Nephron (organoid): ENCODE measurements around the gene TEX53.

ENCODE experiments used
- H3K27ac Mint-ChIP-seq, 3 experiments: 2 replicates each; pipeline ENCODE4 v1.8.0; 2020; ENCODE audit warnings: mixed read lengths in 3 of 3, mild to moderate bottlenecking in 2 of 3, moderate library complexity in 1 of 3
- H3K27me3 Mint-ChIP-seq: 2 replicates; pipeline ENCODE4 v1.8.0; 2021; ENCODE audit warnings: low read depth, mild to moderate bottlenecking, moderate library complexity, mixed read lengths
- H3K36me3 Mint-ChIP-seq: 2 replicates; pipeline ENCODE4 v1.8.0; 2020; ENCODE audit warnings: low read depth, mixed read lengths
- H3K4me1 Mint-ChIP-seq: 2 replicates; pipeline ENCODE4 v1.8.0; 2020; ENCODE audit warnings: mixed read lengths
- H3K4me3 Mint-ChIP-seq, 3 experiments: 2 replicates each; pipeline ENCODE4 v1.8.0; 2020; ENCODE audit warnings: mild to moderate bottlenecking in 3 of 3, mixed read lengths in 3 of 3, moderate library complexity in 2 of 3
- H3K9me3 Mint-ChIP-seq: 2 replicates; pipeline ENCODE4 v1.8.0; 2020; ENCODE audit warnings: mixed read lengths
- TF ChIP-seq, protein P1 (sequence below), 3 experiments: fragments of 200-600 bp; sonication (generic); IDR thresholded peaks; one replicate each; pipeline ENCODE4 v1.5.0; 2021; ENCODE audit warnings: antibody characterized with exemption in 3 of 3; ENCODE audit not compliant: unreplicated experiment in 3 of 3

Gene TEX53

DNA sequence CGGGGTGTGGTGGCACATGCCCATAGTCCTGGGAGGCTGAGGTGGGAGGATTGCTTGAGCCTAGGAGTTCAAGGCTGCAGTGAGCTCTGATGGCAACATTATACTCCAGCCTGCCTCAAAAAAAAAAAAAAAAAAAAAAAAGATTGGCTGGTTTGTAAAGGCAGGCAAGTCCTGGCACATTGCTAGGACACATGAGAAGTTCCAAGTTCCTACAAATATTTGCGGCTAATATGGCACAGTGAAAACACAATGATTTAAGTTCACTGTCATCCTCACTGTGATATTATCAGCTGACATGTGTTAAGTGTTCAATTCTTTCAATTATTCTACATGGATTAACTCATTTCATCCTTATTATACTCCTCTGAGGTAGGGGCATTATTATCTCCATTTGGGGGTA, 26.4 kb downstream of the TEX53 start:
- TF ChIP-seq, protein P1, sequence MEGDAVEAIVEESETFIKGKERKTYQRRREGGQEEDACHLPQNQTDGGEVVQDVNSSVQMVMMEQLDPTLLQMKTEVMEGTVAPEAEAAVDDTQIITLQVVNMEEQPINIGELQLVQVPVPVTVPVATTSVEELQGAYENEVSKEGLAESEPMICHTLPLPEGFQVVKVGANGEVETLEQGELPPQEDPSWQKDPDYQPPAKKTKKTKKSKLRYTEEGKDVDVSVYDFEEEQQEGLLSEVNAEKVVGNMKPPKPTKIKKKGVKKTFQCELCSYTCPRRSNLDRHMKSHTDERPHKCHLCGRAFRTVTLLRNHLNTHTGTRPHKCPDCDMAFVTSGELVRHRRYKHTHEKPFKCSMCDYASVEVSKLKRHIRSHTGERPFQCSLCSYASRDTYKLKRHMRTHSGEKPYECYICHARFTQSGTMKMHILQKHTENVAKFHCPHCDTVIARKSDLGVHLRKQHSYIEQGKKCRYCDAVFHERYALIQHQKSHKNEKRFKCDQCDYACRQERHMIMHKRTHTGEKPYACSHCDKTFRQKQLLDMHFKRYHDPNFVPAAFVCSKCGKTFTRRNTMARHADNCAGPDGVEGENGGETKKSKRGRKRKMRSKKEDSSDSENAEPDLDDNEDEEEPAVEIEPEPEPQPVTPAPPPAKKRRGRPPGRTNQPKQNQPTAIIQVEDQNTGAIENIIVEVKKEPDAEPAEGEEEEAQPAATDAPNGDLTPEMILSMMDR (IDR thresholded peaks at IDR 0.05; ENCODE audit: unreplicated experiment in 3 of 3), result no peak
- H3K4me3 Mint-ChIP-seq, result no peak overlapping the region
- no peaks in the 10 kb centered on the region for H3K4me1 Mint-ChIP-seq
- H3K36me3 Mint-ChIP-seq, result peaks cover 27% of the 10 kb centered on the region
- no peaks in the 10 kb centered on the region for H3K9me3 Mint-ChIP-seq
- H3K27me3 Mint-ChIP-seq, result no peaks in the 10 kb centered on the region
- no peak overlapping the region for H3K27ac Mint-ChIP-seq

GRCh38 chr9:114629563-114630090, 28.0 kb downstream of the TEX53 start:
- Mint-ChIP-seq H3K9me3 (no peaks in the 10 kb centered on the region), H3K36me3 (peaks cover 23% of the 10 kb centered on the region), H3K4me3 (no peak overlapping the region), H3K27me3 (no peaks in the 10 kb centered on the region), H3K27ac (no peak overlapping the region), H3K4me1 (no peaks in the 10 kb centered on the region)
- TF ChIP-seq, protein P1 (IDR thresholded peaks at IDR 0.05; ENCODE audit: unreplicated experiment in 3 of 3), result no peak

DNA sequence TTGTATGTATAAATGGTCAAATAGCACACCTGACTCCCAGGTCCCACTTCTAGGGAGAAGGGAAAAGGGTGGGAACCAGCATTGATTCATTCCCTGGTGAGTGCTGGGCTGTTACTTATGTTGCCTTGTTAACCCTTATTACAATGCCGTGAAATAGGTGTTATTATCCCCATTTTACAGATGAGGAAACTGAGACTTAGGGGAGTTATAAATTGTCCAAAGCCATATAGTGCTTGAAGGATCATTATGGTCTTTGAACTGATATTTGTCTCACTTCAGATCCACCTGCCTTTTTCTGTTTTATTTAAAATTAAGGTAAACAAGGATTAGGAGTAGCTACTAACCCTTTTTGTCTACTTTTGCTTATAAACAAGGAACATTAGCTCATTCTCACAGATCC, 30.1 kb downstream of the TEX53 start:
- no peaks in the 10 kb centered on the region for H3K9me3 Mint-ChIP-seq
- H3K27ac Mint-ChIP-seq, result no peak overlapping the region
- H3K4me3 Mint-ChIP-seq, result no peak overlapping the region
- H3K36me3 Mint-ChIP-seq, result peaks cover 28% of the 10 kb centered on the region
- H3K27me3 Mint-ChIP-seq, result no peaks in the 10 kb centered on the region
- H3K4me1 Mint-ChIP-seq, result no peaks in the 10 kb centered on the region
- TF ChIP-seq, protein P1 (IDR thresholded peaks at IDR 0.05; ENCODE audit: unreplicated experiment in 3 of 3), result no peak

DNA sequence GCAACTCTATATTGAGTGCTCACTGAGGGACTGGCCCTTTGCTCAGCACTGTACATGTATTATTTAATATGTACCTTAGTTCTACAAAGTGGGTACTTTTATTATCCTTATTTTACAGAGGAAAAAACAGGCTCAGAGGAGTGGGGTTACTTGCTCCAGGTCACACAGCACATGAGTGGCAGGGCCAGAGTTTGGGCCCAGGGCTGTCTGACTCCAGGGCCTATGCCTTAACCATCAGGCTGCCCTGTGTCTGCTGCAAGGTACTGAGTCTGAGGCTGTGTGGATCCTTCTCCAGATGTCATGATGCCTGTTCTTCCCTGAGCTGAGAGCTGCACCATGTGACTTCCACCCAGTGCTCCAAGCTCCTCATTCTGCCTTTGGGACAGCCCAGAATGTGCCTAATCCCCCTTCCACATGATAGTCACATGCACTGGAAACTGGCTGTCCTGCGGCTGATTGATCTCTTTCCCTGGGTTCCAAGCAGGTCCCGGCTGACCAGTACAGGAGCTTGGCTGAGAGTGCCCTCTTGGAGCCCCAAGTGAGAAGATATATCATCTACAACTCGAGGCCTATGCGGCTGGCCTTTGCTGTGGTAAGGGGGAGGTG, 31.1 kb downstream of the TEX53 start:
- Mint-ChIP-seq H3K4me3 (no peak overlapping the region), H3K36me3 (peaks cover 36% of the 10 kb centered on the region), H3K27ac (no peak overlapping the region), H3K27me3 (no peaks in the 10 kb centered on the region), H3K4me1 (no peaks in the 10 kb centered on the region), H3K9me3 (no peaks in the 10 kb centered on the region)
- TF ChIP-seq, protein P1 (IDR thresholded peaks at IDR 0.05; ENCODE audit: unreplicated experiment in 3 of 3), result no peak

DNA sequence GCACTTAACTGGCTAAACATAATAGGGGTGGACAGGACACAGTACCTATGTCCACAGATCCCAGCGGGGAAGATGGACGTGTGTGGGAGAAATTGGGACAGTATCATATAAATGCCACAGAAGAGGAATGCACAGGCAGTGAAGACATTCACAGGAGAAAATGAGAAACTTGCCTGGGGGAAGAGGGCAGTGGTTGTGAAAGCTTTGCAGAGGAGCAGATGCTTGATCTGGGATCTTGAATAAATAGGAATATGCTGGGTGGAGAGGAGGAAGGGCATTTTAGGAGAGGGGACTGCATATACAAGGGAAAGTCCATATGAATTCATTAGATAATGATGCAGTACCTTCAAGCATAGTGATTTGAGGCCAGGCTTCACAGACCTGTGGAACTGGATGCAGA, 32.9 kb downstream of the TEX53 start:
- Mint-ChIP-seq H3K27me3 (no peaks in the 10 kb centered on the region), H3K4me1 (no peaks in the 10 kb centered on the region), H3K36me3 (peaks cover 37% of the 10 kb centered on the region), H3K9me3 (no peaks in the 10 kb centered on the region), H3K27ac (no peak overlapping the region), H3K4me3 (no peak overlapping the region)
- TF ChIP-seq, protein P1 (IDR thresholded peaks at IDR 0.05; ENCODE audit: unreplicated experiment in 3 of 3), result no peak

GRCh38 chr9:114621975-114622609, 35.5 kb downstream of the TEX53 start:
- Mint-ChIP-seq H3K9me3 (no peaks in the 10 kb centered on the region), H3K4me1 (no peaks in the 10 kb centered on the region), H3K36me3 (peaks cover 35% of the 10 kb centered on the region), H3K4me3 (no peak overlapping the region), H3K27me3 (no peaks in the 10 kb centered on the region), H3K27ac (peak overlapping the region in 1 of 3 experiments; percentile 12)
- TF ChIP-seq, protein P1 (IDR thresholded peaks at IDR 0.05; ENCODE audit: unreplicated experiment in 3 of 3), result no peak
